ENCODE data around the gene CDC14A. TPM values are rescaled to one million over a fixed set of nuclear protein-coding genes. Genes with fewer than 3 reads are reported as not detected.

Gene CDC14A
- total RNA-seq, 1 experiment from 2014 or later = 2.6 TPM

DNA sequence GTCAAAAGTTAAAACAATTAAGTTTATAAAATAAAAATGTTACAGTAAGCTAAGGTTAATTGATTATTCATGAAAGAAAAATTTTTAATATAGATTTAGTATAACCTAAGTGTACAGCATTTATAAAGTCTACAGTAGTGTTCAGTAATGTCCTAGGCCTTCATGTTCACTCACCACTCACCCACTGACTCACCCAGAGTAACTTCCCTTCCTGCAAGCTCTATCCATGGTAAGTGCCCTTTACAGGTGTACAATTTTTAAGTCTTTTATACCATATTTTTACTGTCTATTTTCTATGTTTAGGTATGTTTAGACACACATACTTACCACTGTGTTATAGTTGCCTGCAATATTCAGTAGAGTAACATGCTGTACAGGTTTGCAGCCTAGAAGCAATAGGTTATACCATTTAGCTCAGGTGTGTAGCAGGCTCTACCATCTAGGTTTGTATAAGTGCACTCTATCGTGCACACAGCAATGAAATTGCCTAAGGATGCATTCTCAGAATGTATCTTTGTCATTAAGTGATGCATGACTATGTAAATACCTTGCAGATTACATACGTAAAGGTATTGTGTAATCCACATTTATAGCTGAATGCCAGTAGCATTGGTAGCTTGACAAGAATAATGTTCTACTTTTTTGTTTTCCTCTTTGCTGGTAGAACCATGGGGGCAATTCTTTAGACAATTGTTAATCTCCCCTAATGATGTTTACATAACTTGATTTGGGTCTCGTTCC is 149.9 kb downstream of the CDC14A start:
- H3K9me3 Mint-ChIP-seq (ENCODE audit: unreplicated experiment) = no peaks in the 10 kb centered on the region
- no TSS peak for BruUV-seq (replicated peaks)
- intact Hi-C loops (cut with micrococcal nuclease) = no loop called here
- TF ChIP-seq, protein P1, sequence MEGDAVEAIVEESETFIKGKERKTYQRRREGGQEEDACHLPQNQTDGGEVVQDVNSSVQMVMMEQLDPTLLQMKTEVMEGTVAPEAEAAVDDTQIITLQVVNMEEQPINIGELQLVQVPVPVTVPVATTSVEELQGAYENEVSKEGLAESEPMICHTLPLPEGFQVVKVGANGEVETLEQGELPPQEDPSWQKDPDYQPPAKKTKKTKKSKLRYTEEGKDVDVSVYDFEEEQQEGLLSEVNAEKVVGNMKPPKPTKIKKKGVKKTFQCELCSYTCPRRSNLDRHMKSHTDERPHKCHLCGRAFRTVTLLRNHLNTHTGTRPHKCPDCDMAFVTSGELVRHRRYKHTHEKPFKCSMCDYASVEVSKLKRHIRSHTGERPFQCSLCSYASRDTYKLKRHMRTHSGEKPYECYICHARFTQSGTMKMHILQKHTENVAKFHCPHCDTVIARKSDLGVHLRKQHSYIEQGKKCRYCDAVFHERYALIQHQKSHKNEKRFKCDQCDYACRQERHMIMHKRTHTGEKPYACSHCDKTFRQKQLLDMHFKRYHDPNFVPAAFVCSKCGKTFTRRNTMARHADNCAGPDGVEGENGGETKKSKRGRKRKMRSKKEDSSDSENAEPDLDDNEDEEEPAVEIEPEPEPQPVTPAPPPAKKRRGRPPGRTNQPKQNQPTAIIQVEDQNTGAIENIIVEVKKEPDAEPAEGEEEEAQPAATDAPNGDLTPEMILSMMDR (IDR thresholded peaks at IDR 0.05; ENCODE audit: unreplicated experiment) = no peak
- DNase-seq (ENCODE audit: unreplicated experiment) = peak; percentile 68
- no peaks in the 10 kb centered on the region for H3K36me3 Mint-ChIP-seq (ENCODE audit: insufficient read depth, unreplicated experiment)
- no peak overlapping the region for H3K4me3 Mint-ChIP-seq (ENCODE audit: unreplicated experiment)
- CTCF ChIA-PET = interaction anchor here (0.6 to 1.1 kb wide), 5 partner anchors 10 to 370 kb away, joined by 3 to 4 read pairs (median 3); no protein-coding TSS in a partner anchor
- no peaks in the 10 kb centered on the region for H3K27me3 Mint-ChIP-seq (ENCODE audit: insufficient read depth, unreplicated experiment)
- no peak overlapping the region for H3K27ac Mint-ChIP-seq (ENCODE audit: low read depth, unreplicated experiment)
- POLR2A ChIA-PET = interaction anchor here (1.0 kb wide), 1 partner anchor 10 kb away, joined by 3 read pairs; no protein-coding TSS in a partner anchor
- H3K4me1 Mint-ChIP-seq (ENCODE audit: insufficient read depth, unreplicated experiment) = peaks cover 9% of the 10 kb centered on the region

DNA sequence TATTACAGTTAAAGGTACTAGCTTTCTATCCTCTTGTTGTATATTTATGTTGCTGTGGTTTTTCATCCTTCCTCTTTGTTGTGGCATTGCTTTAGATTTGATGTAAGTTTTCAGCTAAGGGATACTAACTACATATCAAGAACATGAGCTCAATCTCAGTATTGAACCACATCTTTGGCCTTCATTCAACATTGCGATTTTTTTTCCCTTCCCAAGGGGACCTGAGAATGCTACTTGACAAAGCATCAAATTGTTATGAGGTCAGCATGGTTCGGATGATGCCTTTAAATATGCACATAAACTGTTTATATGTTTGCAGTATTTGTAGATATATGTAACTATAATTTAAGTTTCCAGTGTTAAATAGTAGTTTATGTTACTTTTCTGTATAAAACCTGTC is 153.9 kb downstream of the CDC14A start:
- Mint-ChIP-seq H3K4me1 (ENCODE audit: insufficient read depth, unreplicated experiment) (peaks cover 9% of the 10 kb centered on the region), H3K4me3 (ENCODE audit: unreplicated experiment) (no peak overlapping the region), H3K36me3 (ENCODE audit: insufficient read depth, unreplicated experiment) (no peaks in the 10 kb centered on the region), H3K9me3 (ENCODE audit: unreplicated experiment) (no peaks in the 10 kb centered on the region), H3K27me3 (ENCODE audit: insufficient read depth, unreplicated experiment) (no peaks in the 10 kb centered on the region), H3K27ac (ENCODE audit: low read depth, unreplicated experiment) (no peak overlapping the region)
- no peak for DNase-seq (ENCODE audit: unreplicated experiment)
- no TSS peak for BruUV-seq (replicated peaks)
- ChIA-PET POLR2A (no interaction called here), CTCF (interaction anchor here (0.7 to 1.0 kb wide), 2 partner anchors 19 to 31 kb away, joined by 3 to 4 read pairs; partner anchors contain the start of gene GPR88)
- TF ChIP-seq, protein P1 (IDR thresholded peaks at IDR 0.05; ENCODE audit: unreplicated experiment) = no peak
- intact Hi-C loops (cut with micrococcal nuclease) = no loop called here

DNA sequence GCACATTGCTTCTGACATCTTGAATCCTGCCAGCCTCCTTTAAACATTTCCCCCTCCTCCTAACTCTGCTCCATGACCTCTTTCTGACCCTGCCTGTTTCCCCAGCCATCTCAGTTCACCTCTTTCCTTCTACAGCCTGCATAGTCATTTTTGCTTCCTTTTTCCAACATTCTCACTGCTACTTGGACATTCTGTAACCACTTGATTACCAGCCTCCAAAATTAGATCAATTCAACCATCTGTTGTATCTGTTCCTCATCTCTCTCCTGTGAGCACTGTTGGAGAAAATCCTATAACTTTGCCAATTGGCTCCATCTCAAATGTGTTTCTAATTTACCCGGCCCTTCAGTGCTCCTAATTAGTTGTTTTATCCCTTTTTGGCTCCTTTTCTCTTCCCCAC is 158.1 kb downstream of the CDC14A start:
- no TSS peak for BruUV-seq (replicated peaks)
- H3K4me3 Mint-ChIP-seq (ENCODE audit: unreplicated experiment) = no peak overlapping the region

DNA sequence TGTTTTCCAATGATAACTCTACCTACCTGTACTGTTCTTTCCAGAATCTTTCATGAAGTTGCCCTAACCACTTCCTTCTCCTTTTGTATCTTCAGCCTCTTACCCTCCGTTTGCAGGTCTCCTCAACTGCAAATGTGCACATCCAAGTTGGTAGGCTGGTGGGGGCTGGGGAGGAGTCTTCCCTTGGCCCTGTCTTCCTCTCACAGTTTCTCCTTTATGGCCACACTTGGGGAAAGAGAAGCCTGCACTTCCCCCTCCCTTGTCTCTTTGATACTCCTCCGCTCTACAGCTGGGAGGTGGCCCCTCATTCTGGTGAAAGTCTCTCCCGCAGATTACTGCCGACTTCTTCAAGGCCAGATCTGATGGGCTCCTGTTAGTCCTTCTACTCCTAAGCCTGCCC is 158.8 kb downstream of the CDC14A start:
- TF ChIP-seq, protein P1 (IDR thresholded peaks at IDR 0.05; ENCODE audit: unreplicated experiment) = no peak

More for the DNA sequence above, 158.1 kb downstream of the CDC14A start:
- no peak for DNase-seq (ENCODE audit: unreplicated experiment)
- Mint-ChIP-seq H3K4me1 (ENCODE audit: insufficient read depth, unreplicated experiment) (no peaks in the 10 kb centered on the region), H3K9me3 (ENCODE audit: unreplicated experiment) (no peaks in the 10 kb centered on the region), H3K27me3 (ENCODE audit: insufficient read depth, unreplicated experiment) (no peaks in the 10 kb centered on the region), H3K27ac (ENCODE audit: low read depth, unreplicated experiment) (no peak overlapping the region), H3K36me3 (ENCODE audit: insufficient read depth, unreplicated experiment) (no peaks in the 10 kb centered on the region)
- ChIA-PET POLR2A (no interaction called here), CTCF (interaction anchor here (0.7 kb wide), 1 partner anchor 57 kb away, joined by 3 read pairs; no protein-coding TSS in a partner anchor)
- TF ChIP-seq, protein P1 (IDR thresholded peaks at IDR 0.05; ENCODE audit: unreplicated experiment) = no peak
- intact Hi-C loops (cut with micrococcal nuclease) = no loop called here

More for the DNA sequence above, 158.8 kb downstream of the CDC14A start:
- POLR2A ChIA-PET = no interaction called here
- no TSS peak for BruUV-seq (replicated peaks)
- no peak for DNase-seq (ENCODE audit: unreplicated experiment)
- H3K4me1 Mint-ChIP-seq (ENCODE audit: insufficient read depth, unreplicated experiment) = no peaks in the 10 kb centered on the region
- H3K36me3 Mint-ChIP-seq (ENCODE audit: insufficient read depth, unreplicated experiment) = no peaks in the 10 kb centered on the region
- CTCF ChIA-PET = interaction anchor here (0.7 kb wide), 1 partner anchor 57 kb away, joined by 3 read pairs; no protein-coding TSS in a partner anchor
- H3K9me3 Mint-ChIP-seq (ENCODE audit: unreplicated experiment) = no peaks in the 10 kb centered on the region
- no peaks in the 10 kb centered on the region for H3K27me3 Mint-ChIP-seq (ENCODE audit: insufficient read depth, unreplicated experiment)
- H3K4me3 Mint-ChIP-seq (ENCODE audit: unreplicated experiment) = no peak overlapping the region
- intact Hi-C loops (cut with micrococcal nuclease) = no loop called here
- no peak overlapping the region for H3K27ac Mint-ChIP-seq (ENCODE audit: low read depth, unreplicated experiment)
